Activated CD4-positive, CD25-positive, alpha-beta regulatory T cell treated with anti-CD3 and anti-CD28 coated beads, Interleukin-2, amount 50 U/mL, for 24 hours (primary cell): ENCODE data around the gene SLC2A5.

Experiments
- ATAC-seq, 2 donors: fragments of 150-1000 bp; cut with Tn5 transposase; one replicate each; pipeline ENCODE4 v1.10.0; 2021; ENCODE audit warnings: mild to moderate bottlenecking in 1 of 2, moderate library complexity in 1 of 2

Gene SLC2A5

GRCh38 chr1:9062021-9062471, 7.4 kb downstream of the SLC2A5 start:
- no peak for ATAC-seq

GRCh38 chr1:9061252-9061960, 8.0 kb downstream of the SLC2A5 start:
- no peak for ATAC-seq

- ATAC-seq: no peak
Measured at GRCh38 chr1:9059891-9060744, 9.3 kb downstream of the SLC2A5 start.

GRCh38 chr1:9058465-9058864, 11.0 kb downstream of the SLC2A5 start:
- no peak for ATAC-seq

GRCh38 chr1:9057851-9058250, 11.6 kb downstream of the SLC2A5 start:
- ATAC-seq: no peak

GRCh38 chr1:9052272-9053049, 17.0 kb downstream of the SLC2A5 start:
- no peak for ATAC-seq

- ATAC-seq: no peak
Measured at GRCh38 chr1:9051379-9051778, 18.1 kb downstream of the SLC2A5 start.

- no peak for ATAC-seq
Measured at GRCh38 chr1:9050803-9051202, 18.6 kb downstream of the SLC2A5 start.

- no peak for ATAC-seq
Measured at GRCh38 chr1:9048551-9048950, 20.9 kb downstream of the SLC2A5 start.

GRCh38 chr1:9047019-9047418, 22.4 kb downstream of the SLC2A5 start:
- no peak for ATAC-seq

GRCh38 chr1:9045861-9046510, 23.4 kb downstream of the SLC2A5 start:
- no peak for ATAC-seq

- no peak for ATAC-seq
Measured at GRCh38 chr1:9044236-9044635, 25.2 kb downstream of the SLC2A5 start.

- no peak for ATAC-seq
Measured at GRCh38 chr1:9042272-9042671, 27.2 kb downstream of the SLC2A5 start.

GRCh38 chr1:9041116-9041779, 28.2 kb downstream of the SLC2A5 start:
- ATAC-seq: no peak

- ATAC-seq: no peak
Measured at GRCh38 chr1:9040659-9041030, 28.8 kb downstream of the SLC2A5 start.

- no peak for ATAC-seq
Measured at GRCh38 chr1:9039761-9040658, 29.4 kb downstream of the SLC2A5 start.

- ATAC-seq: no peak
Measured at GRCh38 chr1:9038881-9039760, 30.3 kb downstream of the SLC2A5 start.

GRCh38 chr1:9038338-9038650, 31.1 kb downstream of the SLC2A5 start:
- no peak for ATAC-seq

GRCh38 chr1:9037476-9038337, 31.7 kb downstream of the SLC2A5 start:
- no peak for ATAC-seq
